GM12891 (cell line): ENCODE results near the gene FAM135A.
A peak's percentile ranks its signal among the peaks of the same experiment; 100 is the strongest.

ENCODE experiments used
- DNase-seq: peaks from one replicate; pipeline ENCODE4 v3.0.0; 2011; ENCODE audit warnings: low spot score; ENCODE audit not compliant: insufficient read length
- FAIRE-seq: peaks from 2 replicates; lab custom pipeline; 2011; peaks lifted over from hg19 to GRCh38; lab: Jason Lieb, UNC
- PAX5 ChIP-seq: IDR thresholded peaks from 2 replicates; pipeline ENCODE4 v1.6.1; 2011; ENCODE audit warnings: low read length, moderate library complexity, mild to moderate bottlenecking; ENCODE audit not compliant: insufficient read depth, severe bottlenecking
- POLR2A ChIP-seq: IDR thresholded peaks from 2 replicates; pipeline ENCODE4 v1.6.1; 2011; ENCODE audit warnings: low read depth, low read length, control low read depth
- POLR2AphosphoS5 ChIP-seq: IDR thresholded peaks from 2 replicates; pipeline ENCODE4 v1.6.1; 2011; ENCODE audit warnings: low read depth, low read length, control low read depth
- POU2F2 ChIP-seq: IDR thresholded peaks from 2 replicates; pipeline ENCODE4 v1.6.1; 2011; ENCODE audit warnings: low read depth, mild to moderate bottlenecking, control low read depth, low read length, moderate library complexity
- SPI1 ChIP-seq: IDR thresholded peaks from 2 replicates; pipeline ENCODE4 v1.6.1; 2011; ENCODE audit warnings: low read depth, low read length, control low read depth
- TAF1 ChIP-seq: IDR thresholded peaks from 2 replicates; pipeline ENCODE4 v1.6.1; 2011; ENCODE audit warnings: low read depth, low read length, control low read depth

The FAM135A gene

GRCh38 chr6:70394518-70395300 is 18.6 kb upstream of the FAM135A start:
- DNase-seq (no peak), FAIRE-seq (no peak)
- no peak for TF ChIP-seq TAF1
- TF ChIP-seq POU2F2: no peak
- TF ChIP-seq PAX5: no peak
- no peak for TF ChIP-seq POLR2AphosphoS5

- no peak for FAIRE-seq
- TF ChIP-seq SPI1 (no peak), TAF1 (no peak), POLR2A (no peak), POU2F2 (no peak), PAX5 (no peak), POLR2AphosphoS5 (no peak)
- no peak for DNase-seq
These were observed 18.0 kb upstream of the FAM135A start for GRCh38 chr6:70395301-70395672.

GRCh38 chr6:70396163-70396562 is 17.1 kb upstream of the FAM135A start:
- TF ChIP-seq SPI1 (0 out of 2 replicates have a peak, but pooled peaks have one; percentile 8), POU2F2 (no peak), PAX5 (no peak), POLR2AphosphoS5 (no peak), POLR2A (no peak)
- DNase-seq (no peak), FAIRE-seq (no peak)

- TF ChIP-seq POLR2A (no peak), SPI1 (no peak), POU2F2 (no peak)
- no peak for DNase-seq
- FAIRE-seq: no peak
These were observed 16.2 kb upstream of the FAM135A start for GRCh38 chr6:70396796-70397729.

GRCh38 chr6:70398783-70399728 is 14.3 kb upstream of the FAM135A start:
- DNase-seq: no peak
- FAIRE-seq: no peak
- TF ChIP-seq POLR2AphosphoS5 (no peak), POU2F2 (no peak), SPI1 (no peak), POLR2A (no peak), PAX5 (no peak), TAF1 (no peak)

GRCh38 chr6:70404658-70405057 is 8.7 kb upstream of the FAM135A start:
- DNase-seq: no peak
- TF ChIP-seq PAX5: no peak
- TF ChIP-seq POLR2A: no peak
- TF ChIP-seq POU2F2: no peak
- TF ChIP-seq POLR2AphosphoS5: no peak
- TF ChIP-seq SPI1: no peak
- TF ChIP-seq TAF1: no peak
- no peak for FAIRE-seq

- FAIRE-seq (no peak), DNase-seq (no peak)
- TF ChIP-seq PAX5: no peak
- no peak for TF ChIP-seq TAF1
- no peak for TF ChIP-seq POLR2A
- no peak for TF ChIP-seq SPI1
- TF ChIP-seq POU2F2: no peak
- TF ChIP-seq POLR2AphosphoS5: no peak
These were observed 4.1 kb upstream of the FAM135A start for GRCh38 chr6:70409216-70409615.

GRCh38 chr6:70411542-70412251 is 1.6 kb upstream of the FAM135A start:
- TF ChIP-seq SPI1 (no peak), POU2F2 (no peak), PAX5 (no peak), POLR2A (no peak), TAF1 (no peak), POLR2AphosphoS5 (no peak)
- DNase-seq (no peak), FAIRE-seq (no peak)
